H9 (cell line): ENCODE results near the gene RPL35. TPM values are rescaled to one million over a fixed set of nuclear protein-coding genes. Genes with fewer than 3 reads are reported as not detected.

Source experiments
- DNase-seq: peaks from one replicate; pipeline ENCODE4 v3.0.0-alpha.2; 2017
- H2AFZ ChIP-seq: one replicate; pipeline ENCODE4 v1.6.1; 2013; ENCODE audit warnings: mild to moderate bottlenecking, low read length, control low read depth, moderate library complexity
- H2AK5ac ChIP-seq: 2 replicates; pipeline ENCODE4 v1.6.1; 2013; ENCODE audit warnings: low read length, control low read depth, mixed read lengths; ENCODE audit not compliant: insufficient read length
- H2BK120ac ChIP-seq: one replicate; pipeline ENCODE4 v1.6.1; 2013; ENCODE audit warnings: low read depth, mild to moderate bottlenecking, low read length, control low read depth, inconsistent platforms; ENCODE audit not compliant: poor library complexity, severe bottlenecking
- H2BK12ac ChIP-seq: 2 replicates; pipeline ENCODE4 v1.6.1; 2013; ENCODE audit warnings: low read length, control low read depth, mixed read lengths, low read depth; ENCODE audit not compliant: insufficient read length
- H2BK15ac ChIP-seq: 2 replicates; pipeline ENCODE4 v1.6.1; 2013; ENCODE audit warnings: low read depth, low read length, control low read depth
- H2BK20ac ChIP-seq: one replicate; pipeline ENCODE4 v1.6.1; 2013; ENCODE audit warnings: low read depth, mild to moderate bottlenecking, low read length, control low read depth, inconsistent platforms; ENCODE audit not compliant: poor library complexity, severe bottlenecking
- H2BK5ac ChIP-seq: 2 replicates; pipeline ENCODE4 v1.6.1; 2013; ENCODE audit warnings: low read length, control low read depth, mixed read lengths; ENCODE audit not compliant: insufficient read length
- H3K14ac ChIP-seq: 2 replicates; pipeline ENCODE4 v1.6.1; 2013; ENCODE audit warnings: low read length, control low read depth; ENCODE audit not compliant: insufficient read depth
- H3K18ac ChIP-seq: 2 replicates; pipeline ENCODE4 v1.6.1; 2013; ENCODE audit warnings: low read depth, mild to moderate bottlenecking, mixed read lengths, low read length, control low read depth; ENCODE audit not compliant: insufficient read length
- H3K23ac ChIP-seq: 2 replicates; pipeline ENCODE4 v1.6.1; 2013; ENCODE audit warnings: low read length, control low read depth, mixed read lengths, low read depth; ENCODE audit not compliant: insufficient read length
- H3K23me2 ChIP-seq: 2 replicates; pipeline ENCODE4 v1.6.1; 2013; ENCODE audit warnings: low read depth, mild to moderate bottlenecking, mixed read lengths, low read length, control low read depth; ENCODE audit not compliant: insufficient read length, poor library complexity, severe bottlenecking
- H3K27ac ChIP-seq: 2 replicates; pipeline ENCODE4 v1.5.1; 2013; ENCODE audit warnings: low read length, control low read depth, mixed read lengths, low read depth; ENCODE audit not compliant: insufficient read length
- H3K27me3 ChIP-seq: 2 replicates; pipeline ENCODE4 v1.6.1; 2013; ENCODE audit warnings: low read length, control low read depth, inconsistent platforms; ENCODE audit not compliant: insufficient read depth
- H3K4ac ChIP-seq: 2 replicates; pipeline ENCODE4 v1.6.1; 2013; ENCODE audit warnings: low read depth, mild to moderate bottlenecking, control low read depth, inconsistent platforms, low read length, moderate library complexity
- H3K4me1 ChIP-seq: 2 replicates; pipeline ENCODE4 v1.6.1; 2013; ENCODE audit warnings: low read length, control low read depth, inconsistent platforms; ENCODE audit not compliant: insufficient read depth
- H3K4me2 ChIP-seq: 2 replicates; pipeline ENCODE4 v1.6.1; 2013; ENCODE audit warnings: low read length, control low read depth, mixed read lengths; ENCODE audit not compliant: insufficient read length, insufficient read depth
- H3K56ac ChIP-seq: 2 replicates; pipeline ENCODE4 v1.6.1; 2013; ENCODE audit warnings: low read depth, mild to moderate bottlenecking, mixed read lengths, low read length, control low read depth; ENCODE audit not compliant: insufficient read length
- H3K79me1 ChIP-seq: 2 replicates; pipeline ENCODE4 v1.6.1; 2013; ENCODE audit warnings: low read depth, mild to moderate bottlenecking, moderate library complexity, low read length, control low read depth, inconsistent platforms; ENCODE audit not compliant: insufficient read depth, poor library complexity, severe bottlenecking
- H3K79me2 ChIP-seq: 2 replicates; pipeline ENCODE4 v1.6.1; 2013; ENCODE audit warnings: low read length, control low read depth, inconsistent platforms; ENCODE audit not compliant: insufficient read depth
- H3K9ac ChIP-seq: 2 replicates; pipeline ENCODE4 v1.6.1; 2013; ENCODE audit warnings: low read length, control low read depth, mixed read lengths; ENCODE audit not compliant: insufficient read length; ENCODE audit errors: extremely low read depth
- H3K9me3 ChIP-seq: one replicate; pipeline ENCODE4 v1.6.1; 2013; ENCODE audit warnings: low read depth, low read length, inconsistent platforms; ENCODE audit not compliant: control insufficient read depth
- H3T11ph ChIP-seq: one replicate; pipeline ENCODE4 v1.6.1; 2013; ENCODE audit warnings: mild to moderate bottlenecking, low read length, control low read depth, inconsistent platforms
- H4K20me1 ChIP-seq: one replicate; pipeline ENCODE4 v1.6.1; 2013; ENCODE audit not compliant: control insufficient read depth, insufficient read length, insufficient read depth
- H4K5ac ChIP-seq: 2 replicates; pipeline ENCODE4 v1.6.1; 2013; ENCODE audit warnings: low read depth, mild to moderate bottlenecking, mixed read lengths, low read length, control low read depth; ENCODE audit not compliant: insufficient read length
- H4K8ac ChIP-seq: replicated peaks from 2 replicates; pipeline ENCODE4 v1.6.1; 2013; ENCODE audit warnings: low read length, control low read depth, mixed read lengths, low read depth; ENCODE audit not compliant: insufficient read length
- H4K91ac ChIP-seq: 2 replicates; pipeline ENCODE4 v1.6.1; 2013; ENCODE audit warnings: low read depth, mild to moderate bottlenecking, moderate library complexity, mixed read lengths, low read length, control low read depth; ENCODE audit not compliant: insufficient read length
- H3K27ac Mint-ChIP-seq, 3 experiments: 2 replicates in 2 of 3; 3 replicates in 1 of 3; pipeline ENCODE4 v1.8.0; 2020 to 2021; ENCODE audit warnings: mixed read lengths in 3 of 3, mild to moderate bottlenecking in 1 of 3, moderate library complexity in 1 of 3
- H3K27me3 Mint-ChIP-seq: 2 replicates; pipeline ENCODE4 v1.8.0; 2021; ENCODE audit warnings: low read depth, mild to moderate bottlenecking, moderate library complexity, mixed read lengths
- H3K36me3 Mint-ChIP-seq, 3 experiments: 2 replicates in 2 of 3; 3 replicates in 1 of 3; pipeline ENCODE4 v1.8.0; 2020 to 2021; ENCODE audit warnings: low read depth in 3 of 3, mixed read lengths in 3 of 3; ENCODE audit not compliant: insufficient read depth in 1 of 3
- H3K4me1 Mint-ChIP-seq, 2 experiments: 2 replicates each; pipeline ENCODE4 v1.8.0; 2020; ENCODE audit warnings: mixed read lengths in 2 of 2
- H3K4me3 Mint-ChIP-seq, 2 experiments: 2 replicates in 1 of 2; 3 replicates in 1 of 2; pipeline ENCODE4 v1.8.0; 2020 to 2021; ENCODE audit warnings: mild to moderate bottlenecking in 2 of 2, mixed read lengths in 2 of 2, moderate library complexity in 1 of 2
- H3K9me3 Mint-ChIP-seq, 2 experiments: 2 replicates in 1 of 2; 3 replicates in 1 of 2; pipeline ENCODE4 v1.8.0; 2020; ENCODE audit warnings: mild to moderate bottlenecking in 2 of 2, mixed read lengths in 2 of 2, moderate library complexity in 1 of 2
- WGBS: extraction: QIAGEN DNeasy Blood & Tissue Kit; methylation state at CpG from one replicate; pipeline ENCODE4 v1.1.7; 2013; ENCODE audit warnings: missing lambda C conversion rate, low lambda C conversion rate, mixed read lengths; ENCODE audit not compliant: insufficient read length; ENCODE audit errors: extremely low coverage; 5-methylcytosine and 5-hydroxymethylcytosine counted together
- total RNA-seq: library from RNA; stranded (reverse); gene quantifications from 2 replicates; pipeline ENCODE4 v1.2.1, GENCODE V29; 2021
- TF ChIP-seq, protein P1 (sequence below): fragments of 200-600 bp; sonication (generic); conservative IDR thresholded peaks from 3 replicates; pipeline ENCODE4 v1.8.0; 2021; ENCODE audit warnings: antibody characterized with exemption, mild to moderate bottlenecking

Gene RPL35
- total RNA-seq, 1 experiment from 2014 or later, result 1,840 TPM

- Histone ChIP-seq H2AFZ (no peak overlapping the region), H3K9me3 (no peaks in the 10 kb centered on the region), H3K4me1 (peaks cover 12% of the 10 kb centered on the region), H3K79me1 (no peaks in the 10 kb centered on the region), H2BK12ac (no peak overlapping the region), H3K18ac (no peak overlapping the region), H3K79me2 (no peaks in the 10 kb centered on the region), H3K9ac (no peak overlapping the region), H3K23me2 (no peaks in the 10 kb centered on the region), H3K4ac (no peak overlapping the region), H3K27ac (no peak overlapping the region), H4K5ac (no peak overlapping the region), H3K23ac (no peak overlapping the region), H4K20me1 (no peaks in the 10 kb centered on the region), H2BK20ac (no peak overlapping the region), H4K91ac (no peak overlapping the region), H3K14ac (no peak overlapping the region), H2BK15ac (no peak overlapping the region), H2AK5ac (no peak overlapping the region), H2BK5ac (no peak overlapping the region), H2BK120ac (no peak overlapping the region), H3K27me3 (no peaks in the 10 kb centered on the region), H3K4me2 (no peak overlapping the region), H4K8ac (no peak overlapping the region), H3T11ph (no peak overlapping the region), H3K56ac (no peak overlapping the region)
- DNase-seq, result no peak
- WGBS, result no CpG with 5 or more reads among the region's 4 CpGs
- no peaks in the 10 kb centered on the region for H3K9me3 Mint-ChIP-seq
- H3K27ac Mint-ChIP-seq, result peak overlapping the region in 1 of 3 experiments; percentile 86; a peak in 2 of 7 replicates
- no peaks in the 10 kb centered on the region for H3K27me3 Mint-ChIP-seq
- H3K4me3 Mint-ChIP-seq, result peak overlapping the region in 1 of 2 experiments; percentile 28; a peak in 1 of 5 replicates
- H3K36me3 Mint-ChIP-seq, result peaks cover 3 to 17% (median 7%) of the 10 kb centered on the region in 3 experiments; a peak in 5 of 7 replicates
- TF ChIP-seq, protein P1, sequence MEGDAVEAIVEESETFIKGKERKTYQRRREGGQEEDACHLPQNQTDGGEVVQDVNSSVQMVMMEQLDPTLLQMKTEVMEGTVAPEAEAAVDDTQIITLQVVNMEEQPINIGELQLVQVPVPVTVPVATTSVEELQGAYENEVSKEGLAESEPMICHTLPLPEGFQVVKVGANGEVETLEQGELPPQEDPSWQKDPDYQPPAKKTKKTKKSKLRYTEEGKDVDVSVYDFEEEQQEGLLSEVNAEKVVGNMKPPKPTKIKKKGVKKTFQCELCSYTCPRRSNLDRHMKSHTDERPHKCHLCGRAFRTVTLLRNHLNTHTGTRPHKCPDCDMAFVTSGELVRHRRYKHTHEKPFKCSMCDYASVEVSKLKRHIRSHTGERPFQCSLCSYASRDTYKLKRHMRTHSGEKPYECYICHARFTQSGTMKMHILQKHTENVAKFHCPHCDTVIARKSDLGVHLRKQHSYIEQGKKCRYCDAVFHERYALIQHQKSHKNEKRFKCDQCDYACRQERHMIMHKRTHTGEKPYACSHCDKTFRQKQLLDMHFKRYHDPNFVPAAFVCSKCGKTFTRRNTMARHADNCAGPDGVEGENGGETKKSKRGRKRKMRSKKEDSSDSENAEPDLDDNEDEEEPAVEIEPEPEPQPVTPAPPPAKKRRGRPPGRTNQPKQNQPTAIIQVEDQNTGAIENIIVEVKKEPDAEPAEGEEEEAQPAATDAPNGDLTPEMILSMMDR, result no peak
- peaks cover 40 to 42% of the 10 kb centered on the region in 2 experiments for H3K4me1 Mint-ChIP-seq
These were observed 22.6 kb upstream of the RPL35 start for GRCh38 chr9:124884376-124884775.
